ENCODE data around the gene ELOA2. TPM values are rescaled to one million over a fixed set of nuclear protein-coding genes. Genes with fewer than 3 reads are reported as not detected.
"Not testable (repeated sequence)": the region's sequence is repeated elsewhere in the genome, so short reads cannot be mapped to it uniquely, and the experiment has no call there.

Gene ELOA2
- total and polyA plus RNA-seq, 2 of the 4 experiments (the other 2 are of a cell fraction): not detected

DNA sequence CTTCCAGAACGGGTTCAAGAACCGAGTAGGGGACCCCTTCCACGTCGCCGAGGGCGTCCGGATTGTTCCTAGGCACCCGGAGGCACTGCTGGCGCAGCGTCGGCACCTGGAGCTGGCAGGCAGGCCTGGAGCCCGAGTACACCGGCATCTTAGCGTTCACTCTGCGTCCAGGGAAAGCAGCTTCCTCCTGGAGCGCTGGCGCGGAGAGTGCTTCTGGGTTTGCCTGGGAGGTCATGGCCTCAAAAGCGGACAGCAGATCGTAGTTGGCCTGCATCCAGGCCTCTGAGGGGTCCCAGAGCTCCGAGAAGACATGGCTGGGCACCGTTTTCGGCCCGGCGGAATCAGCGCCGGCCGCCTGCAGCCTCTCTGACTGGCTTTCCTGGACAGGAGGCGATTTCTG, 6.7 kb downstream of the ELOA2 start:
- CTCF ChIA-PET; H3K56ac ChIP-seq (ENCODE audit: extremely low read depth, insufficient read depth, low read length); ATAC-seq (ENCODE audit: low read depth); intact Hi-C loops (cut with micrococcal nuclease); H2BK15ac ChIP-seq (ENCODE audit: low read depth, low read length); H4K91ac ChIP-seq (ENCODE audit: insufficient read depth, low read depth, low read length); H3K9me1 ChIP-seq (ENCODE audit: insufficient read depth, low read length); H3K4ac ChIP-seq (ENCODE audit: low read depth, low read length); H3K4me1 ChIP-seq (ENCODE audit: control insufficient read depth, insufficient read depth, low read length); BruUV-seq (replicated peaks); H4K5ac ChIP-seq (ENCODE audit: low read depth, low read length); H4K20me1 ChIP-seq (ENCODE audit: insufficient read depth, low read length); H2BK120ac ChIP-seq (ENCODE audit: low read depth, low read length); dilution Hi-C loops (cut with HindIII; ENCODE audit: low sequenced_read_pairs, unreplicated experiment); in situ Hi-C loops (cut with MboI; ENCODE audit: low sequenced_read_pairs); H3K23ac ChIP-seq (ENCODE audit: low read depth, low read length); H3K9ac ChIP-seq (ENCODE audit: low read depth, low read length); H3K18ac ChIP-seq (ENCODE audit: low read depth, low read length); H2AK9ac ChIP-seq (replicated peaks; ENCODE audit: low read depth, low read length, poor library complexity); DNase-seq; H3K14ac ChIP-seq (replicated peaks; ENCODE audit: low read depth, low read length); H2BK5ac ChIP-seq (ENCODE audit: low read depth, low read length, poor library complexity, severe bottlenecking); H3K36me3 ChIP-seq (ENCODE audit: control insufficient read depth, insufficient read depth, low read length); H3K27me3 ChIP-seq (ENCODE audit: control insufficient read depth, insufficient read depth, low read length); H3K79me1 ChIP-seq (ENCODE audit: low read depth in 1 of 2, low read length in 2 of 2); H3K4me3 ChIP-seq (ENCODE audit: insufficient read depth, low read depth, low read length); H3K4me2 ChIP-seq (ENCODE audit: low read depth, low read length); H3K27ac ChIP-seq (ENCODE audit: insufficient read depth, low read length); H4K8ac ChIP-seq (ENCODE audit: low read depth in 2 of 2, low read length in 2 of 2); H2AFZ ChIP-seq (replicated peaks; ENCODE audit: low read length, poor library complexity); H3K9me3 ChIP-seq (ENCODE audit: control insufficient read depth, insufficient read depth, low read length); H2AK5ac ChIP-seq (ENCODE audit: low read depth, low read length); H2BK20ac ChIP-seq (ENCODE audit: low read depth, low read length); POLR2A ChIA-PET (ENCODE audit: unreplicated experiment): not testable (repeated sequence)
- no CpG with 5 or more reads among the region's 29 CpGs for WGBS, 2 experiments (ENCODE audit: extremely low coverage in 2 of 2, insufficient read length in 1 of 2)

- peak; percentile 36; the same call in 1 of the 2 replicates for ATAC-seq (ENCODE audit: low read depth)
- H3K36me3 ChIP-seq (ENCODE audit: control insufficient read depth, insufficient read depth, low read length): not testable (repeated sequence)
Observed at GRCh38 chr18:47025557-47026174, 9.8 kb downstream of the ELOA2 start.

More at GRCh38 chr18:47025557-47026174, 9.8 kb downstream of the ELOA2 start:
- H3K18ac ChIP-seq (ENCODE audit: low read depth, low read length); intact Hi-C loops (cut with micrococcal nuclease); H2BK5ac ChIP-seq (ENCODE audit: low read depth, low read length, poor library complexity, severe bottlenecking); H2BK15ac ChIP-seq (ENCODE audit: low read depth, low read length); H2AK5ac ChIP-seq (ENCODE audit: low read depth, low read length); POLR2A ChIA-PET (ENCODE audit: unreplicated experiment); DNase-seq; H3K9me3 ChIP-seq (ENCODE audit: control insufficient read depth, insufficient read depth, low read length); H3K56ac ChIP-seq (ENCODE audit: extremely low read depth, insufficient read depth, low read length); H4K5ac ChIP-seq (ENCODE audit: low read depth, low read length); H3K4me2 ChIP-seq (ENCODE audit: low read depth, low read length); H3K79me1 ChIP-seq (ENCODE audit: low read depth in 1 of 2, low read length in 2 of 2); CTCF ChIA-PET; H2AFZ ChIP-seq (replicated peaks; ENCODE audit: low read length, poor library complexity); H3K4ac ChIP-seq (ENCODE audit: low read depth, low read length); H3K4me1 ChIP-seq (ENCODE audit: control insufficient read depth, insufficient read depth, low read length); H2AK9ac ChIP-seq (replicated peaks; ENCODE audit: low read depth, low read length, poor library complexity); BruUV-seq (replicated peaks); H2BK20ac ChIP-seq (ENCODE audit: low read depth, low read length); H3K23ac ChIP-seq (ENCODE audit: low read depth, low read length); H3K14ac ChIP-seq (replicated peaks; ENCODE audit: low read depth, low read length); H3K27ac ChIP-seq (ENCODE audit: insufficient read depth, low read length); H4K8ac ChIP-seq (ENCODE audit: low read depth in 2 of 2, low read length in 2 of 2); dilution Hi-C loops (cut with HindIII; ENCODE audit: low sequenced_read_pairs, unreplicated experiment); in situ Hi-C loops (cut with MboI; ENCODE audit: low sequenced_read_pairs); H4K91ac ChIP-seq (ENCODE audit: insufficient read depth, low read depth, low read length); H4K20me1 ChIP-seq (ENCODE audit: insufficient read depth, low read length); H3K9ac ChIP-seq (ENCODE audit: low read depth, low read length); H2BK120ac ChIP-seq (ENCODE audit: low read depth, low read length); H3K27me3 ChIP-seq (ENCODE audit: control insufficient read depth, insufficient read depth, low read length); H3K4me3 ChIP-seq (ENCODE audit: insufficient read depth, low read depth, low read length); H3K9me1 ChIP-seq (ENCODE audit: insufficient read depth, low read length): not testable (repeated sequence)
- 77% methylated on average over 3 of the region's 17 CpGs; no CpG with 5 or more reads in 1 of the 2 experiments for WGBS, 2 experiments (ENCODE audit: extremely low coverage in 2 of 2, insufficient read length in 1 of 2)

Measured in IMR-90 (cell line).